IPS-20b (cell line): ENCODE results near the gene CLUH.

Source experiments
- H3K27ac ChIP-seq: one replicate; pipeline ENCODE4 v1.5.1; 2013; ENCODE audit warnings: low read length
- H3K27me3 ChIP-seq: 2 replicates; pipeline ENCODE4 v1.6.1; 2013; ENCODE audit warnings: mild to moderate bottlenecking, low read length, inconsistent platforms; ENCODE audit not compliant: insufficient read depth
- H3K36me3 ChIP-seq: 2 replicates; pipeline ENCODE4 v1.6.1; 2013; ENCODE audit warnings: low read depth, mild to moderate bottlenecking, inconsistent platforms, low read length, moderate library complexity; ENCODE audit not compliant: insufficient read depth
- H3K4me1 ChIP-seq: 2 replicates; pipeline ENCODE4 v1.6.1; 2013; ENCODE audit warnings: mild to moderate bottlenecking, control low read depth, inconsistent platforms, low read length, moderate library complexity; ENCODE audit not compliant: insufficient read depth
- H3K4me3 ChIP-seq: 2 replicates; pipeline ENCODE4 v1.5.1; 2013; ENCODE audit warnings: mild to moderate bottlenecking, low read length, inconsistent platforms
- H3K9ac ChIP-seq: 2 replicates; pipeline ENCODE4 v1.6.1; 2013; ENCODE audit warnings: low read depth, mild to moderate bottlenecking, inconsistent platforms, low read length, moderate library complexity
- H3K9me3 ChIP-seq: 2 replicates; pipeline ENCODE4 v1.6.1; 2013; ENCODE audit warnings: mild to moderate bottlenecking, low read depth, low read length, inconsistent platforms; ENCODE audit not compliant: insufficient read depth

CLUH gene, protein sequence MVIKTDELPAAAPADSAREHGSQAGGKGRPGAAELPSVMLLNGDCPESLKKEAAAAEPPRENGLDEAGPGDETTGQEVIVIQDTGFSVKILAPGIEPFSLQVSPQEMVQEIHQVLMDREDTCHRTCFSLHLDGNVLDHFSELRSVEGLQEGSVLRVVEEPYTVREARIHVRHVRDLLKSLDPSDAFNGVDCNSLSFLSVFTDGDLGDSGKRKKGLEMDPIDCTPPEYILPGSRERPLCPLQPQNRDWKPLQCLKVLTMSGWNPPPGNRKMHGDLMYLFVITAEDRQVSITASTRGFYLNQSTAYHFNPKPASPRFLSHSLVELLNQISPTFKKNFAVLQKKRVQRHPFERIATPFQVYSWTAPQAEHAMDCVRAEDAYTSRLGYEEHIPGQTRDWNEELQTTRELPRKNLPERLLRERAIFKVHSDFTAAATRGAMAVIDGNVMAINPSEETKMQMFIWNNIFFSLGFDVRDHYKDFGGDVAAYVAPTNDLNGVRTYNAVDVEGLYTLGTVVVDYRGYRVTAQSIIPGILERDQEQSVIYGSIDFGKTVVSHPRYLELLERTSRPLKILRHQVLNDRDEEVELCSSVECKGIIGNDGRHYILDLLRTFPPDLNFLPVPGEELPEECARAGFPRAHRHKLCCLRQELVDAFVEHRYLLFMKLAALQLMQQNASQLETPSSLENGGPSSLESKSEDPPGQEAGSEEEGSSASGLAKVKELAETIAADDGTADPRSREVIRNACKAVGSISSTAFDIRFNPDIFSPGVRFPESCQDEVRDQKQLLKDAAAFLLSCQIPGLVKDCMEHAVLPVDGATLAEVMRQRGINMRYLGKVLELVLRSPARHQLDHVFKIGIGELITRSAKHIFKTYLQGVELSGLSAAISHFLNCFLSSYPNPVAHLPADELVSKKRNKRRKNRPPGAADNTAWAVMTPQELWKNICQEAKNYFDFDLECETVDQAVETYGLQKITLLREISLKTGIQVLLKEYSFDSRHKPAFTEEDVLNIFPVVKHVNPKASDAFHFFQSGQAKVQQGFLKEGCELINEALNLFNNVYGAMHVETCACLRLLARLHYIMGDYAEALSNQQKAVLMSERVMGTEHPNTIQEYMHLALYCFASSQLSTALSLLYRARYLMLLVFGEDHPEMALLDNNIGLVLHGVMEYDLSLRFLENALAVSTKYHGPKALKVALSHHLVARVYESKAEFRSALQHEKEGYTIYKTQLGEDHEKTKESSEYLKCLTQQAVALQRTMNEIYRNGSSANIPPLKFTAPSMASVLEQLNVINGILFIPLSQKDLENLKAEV (N-terminal part only)

GRCh38 chr17:2711608-2712299 is at the start of gene CLUH:
Gene CLUH, minus strand, starts transcription at chr17:2711764. Its CDS starts 103 bp downstream, at chr17:2711661.
- Histone ChIP-seq H3K9ac (peak within 1 kb of the TSS; percentile 76; the same call in 1 of the 2 replicates), H3K27ac (no peak within 1 kb of the TSS), H3K9me3 (no peaks in the 10 kb centered on the region), H3K27me3 (peaks cover 25% of the 10 kb centered on the region), H3K36me3 (no peaks in the 10 kb centered on the region), H3K4me3 (peak within 1 kb of the TSS; percentile 77), H3K4me1 (peaks cover 20% of the 10 kb centered on the region)

GRCh38 chr17:2758870-2759269 is 47.3 kb upstream of the CLUH start:
- Histone ChIP-seq H3K4me1 (no peaks in the 10 kb centered on the region; the same call in 1 of the 2 replicates), H3K27ac (no peak overlapping the region), H3K9me3 (no peaks in the 10 kb centered on the region), H3K4me3 (no peak overlapping the region), H3K36me3 (no peaks in the 10 kb centered on the region), H3K27me3 (peaks cover 39% of the 10 kb centered on the region), H3K9ac (no peak overlapping the region)

GRCh38 chr17:2755891-2756724 is 44.5 kb upstream of the CLUH start:
- Histone ChIP-seq H3K4me3 (peak overlapping the region; percentile 79), H3K9me3 (no peaks in the 10 kb centered on the region), H3K9ac (peak overlapping the region; percentile 48; the same call in 1 of the 2 replicates), H3K27ac (no peak overlapping the region), H3K36me3 (no peaks in the 10 kb centered on the region), H3K4me1 (no peaks in the 10 kb centered on the region; the same call in 1 of the 2 replicates), H3K27me3 (peaks cover 56% of the 10 kb centered on the region)

- Histone ChIP-seq H3K27ac (no peak overlapping the region), H3K4me3 (no peak overlapping the region), H3K4me1 (no peaks in the 10 kb centered on the region; the same call in 1 of the 2 replicates), H3K36me3 (no peaks in the 10 kb centered on the region), H3K9me3 (no peaks in the 10 kb centered on the region), H3K27me3 (peaks cover 66% of the 10 kb centered on the region), H3K9ac (no peak overlapping the region)
These were observed 39.9 kb upstream of the CLUH start for GRCh38 chr17:2751491-2751890.

- peaks cover 58% of the 10 kb centered on the region for H3K27me3 ChIP-seq
- no peaks in the 10 kb centered on the region for H3K4me1 ChIP-seq
- no peak overlapping the region for H3K9ac ChIP-seq
- no peak overlapping the region for H3K4me3 ChIP-seq
- no peaks in the 10 kb centered on the region for H3K9me3 ChIP-seq
- H3K36me3 ChIP-seq, result no peaks in the 10 kb centered on the region
- no peak overlapping the region for H3K27ac ChIP-seq
These were observed 39.2 kb upstream of the CLUH start for GRCh38 chr17:2750721-2751120.

DNA sequence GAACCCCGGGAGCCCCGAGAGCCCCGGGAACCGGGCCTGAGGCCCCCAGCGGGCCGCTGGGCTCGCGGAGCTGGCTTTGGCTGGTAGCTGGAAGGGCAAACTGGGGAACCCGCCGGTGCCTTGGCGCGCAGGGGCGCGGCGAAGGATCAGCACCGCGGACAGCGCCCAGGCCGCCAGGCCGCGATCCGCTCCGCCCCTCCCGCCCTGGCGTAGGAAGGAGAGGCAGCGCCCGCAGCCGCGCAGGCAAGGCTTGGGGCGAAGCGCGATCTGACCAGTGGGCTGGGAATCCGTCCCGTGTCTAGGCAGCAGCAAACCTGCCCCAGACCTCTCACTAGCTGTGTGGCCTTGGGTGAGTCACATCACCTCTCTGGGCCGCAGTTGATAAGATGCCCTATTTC is 38.2 kb upstream of the CLUH start:
- no peak overlapping the region for H3K9ac ChIP-seq
- no peak overlapping the region for H3K27ac ChIP-seq
- peak overlapping the region; percentile 42; the same call in 1 of the 2 replicates for H3K4me3 ChIP-seq
- peaks cover 52% of the 10 kb centered on the region for H3K27me3 ChIP-seq
- H3K36me3 ChIP-seq, result no peaks in the 10 kb centered on the region
- no peaks in the 10 kb centered on the region for H3K4me1 ChIP-seq
- no peaks in the 10 kb centered on the region for H3K9me3 ChIP-seq

GRCh38 chr17:2749058-2749783 is 37.7 kb upstream of the CLUH start, which contains the start of gene CCDC92B:
Gene CCDC92B, minus strand, starts transcription at chr17:2749652. Its CDS starts 14,507 bp downstream, at chr17:2735145.
- Histone ChIP-seq H3K27ac (no peak within 1 kb of the TSS), H3K36me3 (no peaks in the 10 kb centered on the region), H3K4me3 (peak within 1 kb of the TSS; percentile 67), H3K4me1 (no peaks in the 10 kb centered on the region), H3K27me3 (peaks cover 47% of the 10 kb centered on the region), H3K9me3 (no peaks in the 10 kb centered on the region), H3K9ac (peak within 1 kb of the TSS; percentile 25; the same call in 1 of the 2 replicates)

- Histone ChIP-seq H3K9me3 (no peaks in the 10 kb centered on the region), H3K4me1 (no peaks in the 10 kb centered on the region), H3K4me3 (no peak overlapping the region), H3K27me3 (peaks cover 21% of the 10 kb centered on the region), H3K9ac (no peak overlapping the region), H3K36me3 (no peaks in the 10 kb centered on the region), H3K27ac (no peak overlapping the region)
These were observed 33.9 kb upstream of the CLUH start for GRCh38 chr17:2745317-2746037.

GRCh38 chr17:2737693-2738092 is 26.1 kb upstream of the CLUH start:
- Histone ChIP-seq H3K27ac (no peak overlapping the region), H3K4me1 (no peaks in the 10 kb centered on the region), H3K9ac (no peak overlapping the region), H3K9me3 (no peaks in the 10 kb centered on the region), H3K27me3 (no peaks in the 10 kb centered on the region), H3K36me3 (no peaks in the 10 kb centered on the region; the same call in 1 of the 2 replicates), H3K4me3 (no peak overlapping the region)
